ENCODE measurements around the gene SIRT2.

GRCh38 chr19:38861368-38861767 lies 38.0 kb downstream of the SIRT2 start:
- TF ChIP-seq EZH2 (IDR thresholded peaks at IDR 0.05; ENCODE audit: insufficient read depth, poor library complexity, severe bottlenecking) (no peak), EZH2phosphoT487 (IDR thresholded peaks at IDR 0.05; ENCODE audit: insufficient read depth, low read depth) (no peak)

Measured in GM23248 (cell line).